Sigmoid colon (tissue), 7 donors: Measurements from ENCODE around the gene MRPL18. TPM values are rescaled to one million over a fixed set of nuclear protein-coding genes. Genes with fewer than 3 reads are reported as not detected.
A peak's percentile ranks its signal among the peaks of the same experiment; 100 is the strongest.

ENCODE experiments used
- DNase-seq: peaks from one replicate; pipeline ENCODE4 v3.0.0-alpha.2; 2019
- H3K27ac ChIP-seq, 4 donors: fragments of 200-600 bp; sonication (generic); one replicate each; pipeline ENCODE4 v1.5.1; 2016 to 2019; ENCODE audit warnings: mild to moderate bottlenecking in 1 of 4
- H3K27me3 ChIP-seq, 3 donors: fragments of 200-600 bp; sonication (generic); one replicate each; pipeline ENCODE4 v1.5.1; 2019; ENCODE audit warnings: mild to moderate bottlenecking in 1 of 3
- H3K36me3 ChIP-seq, 4 donors: fragments of 200-600 bp; sonication (generic); one replicate each; pipeline ENCODE4 v1.5.1; 2016 to 2019
- H3K4me1 ChIP-seq, 4 donors: fragments of 200-600 bp; sonication (generic); one replicate each; pipeline ENCODE4 v1.5.1; 2017 to 2019
- H3K4me3 ChIP-seq, 4 donors: fragments of 200-600 bp; sonication (generic); one replicate each; pipeline ENCODE4 v1.5.1; 2017 to 2019; ENCODE audit warnings: mild to moderate bottlenecking in 2 of 4, moderate library complexity in 1 of 4
- H3K9me3 ChIP-seq, 4 donors: fragments of 200-600 bp in 3 of 4; sonication (generic) in 3 of 4; one replicate each; pipeline versions ENCODE4 v1.5.1 to v1.6.1; 2013 to 2019
- EP300 ChIP-seq, 4 donors: sonication (generic); formaldehyde crosslinking; IDR thresholded peaks; one replicate each; pipeline ENCODE4 v1.6.1; 2017; ENCODE audit warnings: antibody characterized with exemption in 4 of 4
- POLR2A ChIP-seq, 2 donors: fragments of 450-650 bp; IDR thresholded peaks; one replicate each; pipeline ENCODE4 v1.6.1; 2016; ENCODE audit warnings: antibody characterized with exemption in 2 of 2, mild to moderate bottlenecking in 2 of 2, moderate library complexity in 2 of 2
- POLR2AphosphoS5 ChIP-seq, 4 donors: sonication (generic); formaldehyde crosslinking; IDR thresholded peaks; one replicate each; pipeline ENCODE4 v1.6.1; 2017; ENCODE audit warnings: antibody characterized with exemption in 4 of 4
- WGBS, 2 donors: extraction: QIAGEN DNeasy Blood & Tissue Kit; methylation state at CpG; one replicate each; pipeline ENCODE4 v1.1.7; 2013; 5-methylcytosine and 5-hydroxymethylcytosine counted together
- intact Hi-C: fragments of 100-400 bp; cut with DNase I; formaldehyde crosslinking; loops from one replicate; pipeline ENCODE4 v1.15.1; 2023
- polyA plus RNA-seq, 3 donors: library from polyadenylated mRNA; stranded (reverse); fragments of 200-250 nt; gene quantifications; one replicate each; pipeline ENCODE4 v1.2.3, GENCODE V29; 2013
- total RNA-seq, 4 donors: library from RNA; depleted of rRNA; stranded (reverse); fragments of >200 nt; gene quantifications; one replicate each; pipeline ENCODE4 v1.1.0, GENCODE V29; 2016
- TF ChIP-seq, protein P1 (sequence below), 4 experiments: fragments of 450-650 bp in 3 of 4; fragments of 200-600 bp in 1 of 4; IDR thresholded peaks; one replicate each; pipeline ENCODE4 v1.5.1; 2016 to 2019; ENCODE audit warnings: antibody characterized with exemption in 4 of 4, mild to moderate bottlenecking in 3 of 4, moderate library complexity in 2 of 4
- donor health status: healthy with polysubstance abuse.
- donor health status: Bipolar disorder and iron deficiency.
- donor health status: healthy.

MRPL18 gene
- total and polyA plus RNA-seq, 7 donors, result 61.6 to 115 (median 92.0) TPM

DNA sequence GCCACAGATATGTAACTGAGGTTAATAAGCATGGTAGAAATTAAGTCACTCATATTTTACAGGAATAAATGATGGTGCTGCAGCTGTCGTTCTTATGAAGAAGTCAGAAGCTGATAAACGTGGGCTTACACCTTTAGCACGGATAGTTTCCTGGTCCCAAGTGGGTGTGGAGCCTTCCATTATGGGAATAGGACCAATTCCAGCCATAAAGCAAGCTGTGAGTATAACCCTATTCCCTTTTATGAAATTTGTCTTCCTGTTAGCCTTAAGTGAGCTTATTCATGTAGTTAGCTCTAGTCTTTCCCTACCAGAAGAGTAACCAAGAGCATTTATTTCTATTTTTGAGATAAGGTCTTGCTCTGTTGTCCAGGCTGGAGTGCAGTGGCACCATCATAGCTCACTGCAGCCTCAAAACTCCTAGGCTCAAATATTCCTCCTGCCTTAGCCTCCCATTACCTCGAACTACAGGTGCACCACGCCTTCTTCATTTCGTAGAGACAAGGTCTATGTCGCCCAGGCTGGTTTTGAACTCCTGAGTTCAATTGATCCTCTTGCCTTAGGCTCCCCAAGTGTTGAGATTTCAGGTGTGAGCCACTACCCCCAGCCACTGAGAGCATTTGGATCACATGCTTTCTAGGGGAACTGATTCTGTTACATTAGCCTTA is 12.9 kb upstream of the MRPL18 start:
- H3K9me3 ChIP-seq, result no peaks in the 10 kb centered on the region
- intact Hi-C loops, result no loop called here
- no peak for DNase-seq
- no peak overlapping the region for H3K27ac ChIP-seq
- whole genome bisulfite sequencing, 2 donors, result 31 to 63% methylated on average over 7 of the region's 7 CpGs
- no peak overlapping the region for H3K4me3 ChIP-seq
- H3K36me3 ChIP-seq, result peaks cover 17 to 80% (median 37%) of the 10 kb centered on the region in 4 donors
- H3K4me1 ChIP-seq, result no peaks in the 10 kb centered on the region
- no peaks in the 10 kb centered on the region for H3K27me3 ChIP-seq
- TF ChIP-seq EP300 (IDR thresholded peaks at IDR 0.05), result no peak
- no peak for TF ChIP-seq POLR2A (IDR thresholded peaks at IDR 0.05)
- TF ChIP-seq POLR2AphosphoS5 (IDR thresholded peaks at IDR 0.05), result no peak
- TF ChIP-seq, protein P1, sequence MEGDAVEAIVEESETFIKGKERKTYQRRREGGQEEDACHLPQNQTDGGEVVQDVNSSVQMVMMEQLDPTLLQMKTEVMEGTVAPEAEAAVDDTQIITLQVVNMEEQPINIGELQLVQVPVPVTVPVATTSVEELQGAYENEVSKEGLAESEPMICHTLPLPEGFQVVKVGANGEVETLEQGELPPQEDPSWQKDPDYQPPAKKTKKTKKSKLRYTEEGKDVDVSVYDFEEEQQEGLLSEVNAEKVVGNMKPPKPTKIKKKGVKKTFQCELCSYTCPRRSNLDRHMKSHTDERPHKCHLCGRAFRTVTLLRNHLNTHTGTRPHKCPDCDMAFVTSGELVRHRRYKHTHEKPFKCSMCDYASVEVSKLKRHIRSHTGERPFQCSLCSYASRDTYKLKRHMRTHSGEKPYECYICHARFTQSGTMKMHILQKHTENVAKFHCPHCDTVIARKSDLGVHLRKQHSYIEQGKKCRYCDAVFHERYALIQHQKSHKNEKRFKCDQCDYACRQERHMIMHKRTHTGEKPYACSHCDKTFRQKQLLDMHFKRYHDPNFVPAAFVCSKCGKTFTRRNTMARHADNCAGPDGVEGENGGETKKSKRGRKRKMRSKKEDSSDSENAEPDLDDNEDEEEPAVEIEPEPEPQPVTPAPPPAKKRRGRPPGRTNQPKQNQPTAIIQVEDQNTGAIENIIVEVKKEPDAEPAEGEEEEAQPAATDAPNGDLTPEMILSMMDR (IDR thresholded peaks at IDR 0.05), result no peak

DNA sequence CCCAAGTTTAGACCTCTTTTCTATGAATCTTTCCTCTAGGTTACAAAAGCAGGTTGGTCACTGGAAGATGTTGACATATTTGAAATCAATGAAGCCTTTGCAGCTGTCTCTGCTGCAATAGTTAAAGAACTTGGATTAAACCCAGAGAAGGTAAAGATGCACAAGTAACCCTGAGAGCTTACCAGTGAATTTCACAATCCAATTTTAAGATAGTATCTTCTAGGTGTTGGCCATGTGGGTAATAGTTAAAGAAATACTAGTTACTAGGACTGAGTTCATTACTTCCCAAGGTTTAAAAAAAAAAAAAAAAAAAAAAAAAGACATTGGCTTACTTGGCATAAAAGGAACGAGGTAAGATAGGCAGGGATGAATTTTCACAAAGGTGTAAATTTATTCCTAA is 12.1 kb upstream of the MRPL18 start:
- intact Hi-C loops, result no loop called here
- no peaks in the 10 kb centered on the region for H3K4me1 ChIP-seq
- H3K27me3 ChIP-seq, result no peaks in the 10 kb centered on the region
- no peaks in the 10 kb centered on the region for H3K9me3 ChIP-seq
- TF ChIP-seq, protein P1 (IDR thresholded peaks at IDR 0.05), result no peak
- TF ChIP-seq POLR2A (IDR thresholded peaks at IDR 0.05) (no peak), POLR2AphosphoS5 (IDR thresholded peaks at IDR 0.05) (no peak), EP300 (IDR thresholded peaks at IDR 0.05) (no peak)
- no peak overlapping the region for H3K27ac ChIP-seq
- no peak overlapping the region for H3K4me3 ChIP-seq
- peaks cover 25 to 87% (median 44%) of the 10 kb centered on the region in 4 donors for H3K36me3 ChIP-seq
- 52 to 73% methylated on average over 1 of the region's 1 CpG for WGBS, 2 donors
- no peak for DNase-seq

DNA sequence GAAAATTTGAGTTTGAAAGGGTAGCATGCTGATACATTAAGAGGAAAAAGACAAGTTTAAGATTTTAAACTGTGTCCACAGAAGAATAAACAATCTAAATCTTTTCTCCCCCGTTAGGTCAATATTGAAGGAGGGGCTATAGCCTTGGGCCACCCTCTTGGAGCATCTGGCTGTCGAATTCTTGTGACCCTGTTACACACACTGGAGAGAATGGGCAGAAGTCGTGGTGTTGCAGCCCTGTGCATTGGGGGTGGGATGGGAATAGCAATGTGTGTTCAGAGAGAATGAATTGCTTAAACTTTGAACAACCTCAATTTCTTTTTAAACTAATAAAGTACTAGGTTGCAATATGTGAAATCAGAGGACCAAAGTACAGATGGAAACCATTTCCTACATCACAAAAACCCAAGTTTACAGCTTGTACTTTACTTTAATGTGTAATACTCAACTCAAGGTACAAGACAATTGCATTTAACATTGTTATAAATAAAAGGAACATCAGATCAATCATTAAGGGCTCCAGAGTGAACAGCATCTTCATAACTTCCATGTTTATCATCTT is 11.6 kb upstream of the MRPL18 start:
- DNase-seq, result no peak
- Histone ChIP-seq H3K4me1 (no peaks in the 10 kb centered on the region), H3K27me3 (no peaks in the 10 kb centered on the region), H3K27ac (no peak overlapping the region), H3K36me3 (peaks cover 25 to 92% (median 48%) of the 10 kb centered on the region in 4 donors), H3K4me3 (no peak overlapping the region), H3K9me3 (no peaks in the 10 kb centered on the region)
- no peak for TF ChIP-seq EP300 (IDR thresholded peaks at IDR 0.05)
- TF ChIP-seq POLR2AphosphoS5 (IDR thresholded peaks at IDR 0.05), result no peak
- no peak for TF ChIP-seq POLR2A (IDR thresholded peaks at IDR 0.05)
- TF ChIP-seq, protein P1 (IDR thresholded peaks at IDR 0.05), result no peak
- WGBS, 2 donors, result 71 to 72% methylated on average over 3 of the region's 3 CpGs
- intact Hi-C loops, result no loop called here

DNA sequence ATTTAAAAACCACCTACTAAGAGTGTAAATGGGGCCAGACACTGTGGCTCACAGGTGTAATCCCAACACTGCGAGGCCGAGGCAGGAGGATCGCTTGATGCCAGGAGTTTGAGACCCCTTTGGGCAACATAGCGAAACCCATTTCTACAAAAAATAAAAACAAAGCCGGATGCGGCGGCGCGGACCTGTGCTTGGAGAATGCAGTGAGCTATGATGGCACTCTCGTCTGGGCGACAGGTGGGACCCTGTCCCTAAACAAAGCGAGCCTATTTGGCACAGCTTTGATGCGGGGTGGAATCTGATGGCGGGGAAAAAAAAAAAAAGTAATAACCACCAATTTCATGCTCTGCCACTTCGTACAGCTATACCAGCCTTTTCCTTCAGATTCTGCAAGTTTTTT is 2.0 kb upstream of the MRPL18 start:
- Histone ChIP-seq H3K27me3 (no peaks in the 10 kb centered on the region), H3K36me3 (peaks cover 21 to 56% (median 27%) of the 10 kb centered on the region in 4 donors), H3K9me3 (no peaks in the 10 kb centered on the region), H3K27ac (peak overlapping the region; percentile 96 to 99 (median 98)), H3K4me1 (peaks cover 0 to 62% (median 42%) of the 10 kb centered on the region in 4 donors), H3K4me3 (peak overlapping the region; percentile 86 to 97 (median 96))
- intact Hi-C loops, result loop anchor here (2.0 to 5.0 kb wide), 2 partner anchors 25 to 36 kb away; partner anchors contain the start of gene ACAT2
- WGBS, 2 donors, result 14 to 39% methylated on average over 15 of the region's 15 CpGs
- TF ChIP-seq, protein P1 (IDR thresholded peaks at IDR 0.05), result no peak
- no peak for TF ChIP-seq POLR2AphosphoS5 (IDR thresholded peaks at IDR 0.05)
- no peak for TF ChIP-seq EP300 (IDR thresholded peaks at IDR 0.05)
- no peak for TF ChIP-seq POLR2A (IDR thresholded peaks at IDR 0.05)
- DNase-seq, result no peak
